Esophagus muscularis mucosa (tissue), 4 donors: ENCODE results near the gene PHACTR3. TPM values are rescaled to one million over a fixed set of nuclear protein-coding genes. Genes with fewer than 3 reads are reported as not detected.

Experiments used
- DNase-seq: peaks from one replicate; pipeline ENCODE4 v3.0.0-alpha.2; 2017; ENCODE audit errors: extremely low spot score
- H3K27ac ChIP-seq, 4 donors: fragments of 200-600 bp; sonication (generic); replicated peaks in 1 of 4; 1 replicate in 3 of 4; 2 replicates in 1 of 4; pipeline ENCODE4 v1.5.1; 2016 to 2019; ENCODE audit warnings: mild to moderate bottlenecking in 1 of 4
- H3K27me3 ChIP-seq, 4 donors: fragments of 200-600 bp; sonication (generic); one replicate each; pipeline versions ENCODE4 v1.5.1 to v1.6.0; 2016 to 2019
- H3K36me3 ChIP-seq, 4 donors: fragments of 200-600 bp; sonication (generic); one replicate each; pipeline ENCODE4 v1.5.1; 2016 to 2019
- H3K4me1 ChIP-seq, 4 donors: fragments of 200-600 bp; sonication (generic); one replicate each; pipeline ENCODE4 v1.5.1; 2016 to 2019
- H3K4me3 ChIP-seq, 4 donors: fragments of 200-600 bp; sonication (generic); 1 replicate in 2 of 4; 2 replicates in 2 of 4; pipeline ENCODE4 v1.5.1; 2016 to 2019; ENCODE audit warnings: mild to moderate bottlenecking in 4 of 4, moderate library complexity in 1 of 4
- H3K9me3 ChIP-seq, 4 donors: fragments of 200-600 bp; sonication (generic); 1 replicate in 3 of 4; 2 replicates in 1 of 4; pipeline ENCODE4 v1.5.1; 2016 to 2019
- EP300 ChIP-seq: sonication (generic); formaldehyde crosslinking; IDR thresholded peaks from one replicate; pipeline ENCODE4 v1.6.1; 2017; ENCODE audit warnings: antibody characterized with exemption
- POLR2A ChIP-seq: fragments of 450-650 bp; IDR thresholded peaks from one replicate; pipeline ENCODE4 v1.6.1; 2017; ENCODE audit warnings: antibody characterized with exemption, moderate library complexity, mild to moderate bottlenecking, low read depth
- POLR2AphosphoS5 ChIP-seq, 2 donors: sonication (generic); formaldehyde crosslinking; IDR thresholded peaks; one replicate each; pipeline ENCODE4 v1.6.1; 2017; ENCODE audit warnings: antibody characterized with exemption in 2 of 2
- WGBS: methylation state at CpG from one replicate; pipeline ENCODE4 v1.1.5; 2018; 5-methylcytosine and 5-hydroxymethylcytosine counted together
- intact Hi-C: fragments of 100-400 bp; cut with DNase I; formaldehyde crosslinking; loops from one replicate; pipeline ENCODE4 v1.15.1; 2023
- total RNA-seq, 4 donors: library from RNA; depleted of rRNA; stranded (reverse); fragments of >200 nt; gene quantifications; one replicate each; pipeline versions ENCODE4 v1.1.0 to v1.2.1, GENCODE V29; 2016
- TF ChIP-seq, protein P1 (sequence below), 3 experiments: fragments of 200-600 bp in 2 of 3; fragments of 450-650 bp in 1 of 3; sonication (generic) in 2 of 3; IDR thresholded peaks; one replicate each; pipeline ENCODE4 v1.5.1; 2017 to 2019; ENCODE audit warnings: antibody characterized with exemption in 3 of 3, mild to moderate bottlenecking in 2 of 3, moderate library complexity in 1 of 3

Gene PHACTR3
- total RNA-seq, 4 donors from 2014 or later: 0.17 to 0.86 (median 0.56) TPM

DNA sequence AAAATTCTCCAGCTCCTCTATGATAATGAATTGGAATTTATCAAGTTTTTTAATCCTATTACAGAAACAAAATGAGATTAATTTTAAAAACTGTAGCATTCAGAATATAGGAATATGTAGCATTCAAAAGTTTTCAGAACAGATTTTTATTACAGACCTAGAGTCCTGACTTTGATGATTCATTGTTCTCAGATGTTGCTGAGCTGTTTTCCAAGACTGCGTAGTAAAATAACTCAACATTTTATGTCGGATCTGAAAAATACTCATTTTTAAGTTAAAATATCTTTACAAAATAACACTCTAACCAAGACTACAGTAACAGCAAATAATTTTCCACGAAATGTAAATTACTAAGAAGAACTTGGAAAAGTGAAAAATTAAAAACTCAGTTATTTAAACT is 262.0 kb downstream of the PHACTR3 start:
- H3K9me3 ChIP-seq: no peaks in the 10 kb centered on the region
- TF ChIP-seq POLR2A: no peak
- TF ChIP-seq POLR2AphosphoS5 (IDR thresholded peaks at IDR 0.05): no peak
- TF ChIP-seq EP300: no peak
- TF ChIP-seq, protein P1, sequence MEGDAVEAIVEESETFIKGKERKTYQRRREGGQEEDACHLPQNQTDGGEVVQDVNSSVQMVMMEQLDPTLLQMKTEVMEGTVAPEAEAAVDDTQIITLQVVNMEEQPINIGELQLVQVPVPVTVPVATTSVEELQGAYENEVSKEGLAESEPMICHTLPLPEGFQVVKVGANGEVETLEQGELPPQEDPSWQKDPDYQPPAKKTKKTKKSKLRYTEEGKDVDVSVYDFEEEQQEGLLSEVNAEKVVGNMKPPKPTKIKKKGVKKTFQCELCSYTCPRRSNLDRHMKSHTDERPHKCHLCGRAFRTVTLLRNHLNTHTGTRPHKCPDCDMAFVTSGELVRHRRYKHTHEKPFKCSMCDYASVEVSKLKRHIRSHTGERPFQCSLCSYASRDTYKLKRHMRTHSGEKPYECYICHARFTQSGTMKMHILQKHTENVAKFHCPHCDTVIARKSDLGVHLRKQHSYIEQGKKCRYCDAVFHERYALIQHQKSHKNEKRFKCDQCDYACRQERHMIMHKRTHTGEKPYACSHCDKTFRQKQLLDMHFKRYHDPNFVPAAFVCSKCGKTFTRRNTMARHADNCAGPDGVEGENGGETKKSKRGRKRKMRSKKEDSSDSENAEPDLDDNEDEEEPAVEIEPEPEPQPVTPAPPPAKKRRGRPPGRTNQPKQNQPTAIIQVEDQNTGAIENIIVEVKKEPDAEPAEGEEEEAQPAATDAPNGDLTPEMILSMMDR (IDR thresholded peaks at IDR 0.05): no peak
- no peaks in the 10 kb centered on the region for H3K27me3 ChIP-seq
- H3K4me1 ChIP-seq: no peaks in the 10 kb centered on the region
- DNase-seq: no peak
- peaks cover 0 to 5% (median 0%) of the 10 kb centered on the region in 4 donors for H3K36me3 ChIP-seq
- no peak overlapping the region for H3K27ac ChIP-seq
- no peak overlapping the region for H3K4me3 ChIP-seq
- intact Hi-C loops: no loop called here
- WGBS: 89% methylated on average over 3 of the region's 3 CpGs

DNA sequence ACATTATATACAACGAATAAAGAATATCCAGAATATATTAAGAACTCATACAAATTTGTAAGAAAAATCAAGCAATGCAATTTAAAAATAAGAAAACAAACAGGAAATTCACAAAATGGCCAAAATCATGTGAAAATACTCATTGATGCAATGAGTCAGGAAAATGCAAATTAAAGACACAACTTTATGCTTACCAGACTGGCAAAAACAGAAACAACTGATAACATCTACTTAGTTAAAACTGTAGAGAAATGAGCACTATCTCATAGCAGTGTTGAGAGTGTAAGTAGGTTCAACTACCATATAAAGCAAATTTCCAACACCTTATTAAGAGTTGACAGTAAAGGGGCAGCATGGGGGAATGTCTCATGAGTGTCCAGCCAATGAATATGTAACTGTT is 266.8 kb downstream of the PHACTR3 start:
- Histone ChIP-seq H3K36me3 (no peaks in the 10 kb centered on the region), H3K27me3 (no peaks in the 10 kb centered on the region), H3K4me3 (no peak overlapping the region), H3K4me1 (no peaks in the 10 kb centered on the region), H3K27ac (no peak overlapping the region), H3K9me3 (no peaks in the 10 kb centered on the region)
- intact Hi-C loops: no loop called here
- TF ChIP-seq POLR2AphosphoS5 (IDR thresholded peaks at IDR 0.05) (no peak), EP300 (no peak), POLR2A (no peak)
- TF ChIP-seq, protein P1 (IDR thresholded peaks at IDR 0.05): no peak
- DNase-seq: no peak
- WGBS: 86% methylated on average over 1 of the region's 1 CpG

DNA sequence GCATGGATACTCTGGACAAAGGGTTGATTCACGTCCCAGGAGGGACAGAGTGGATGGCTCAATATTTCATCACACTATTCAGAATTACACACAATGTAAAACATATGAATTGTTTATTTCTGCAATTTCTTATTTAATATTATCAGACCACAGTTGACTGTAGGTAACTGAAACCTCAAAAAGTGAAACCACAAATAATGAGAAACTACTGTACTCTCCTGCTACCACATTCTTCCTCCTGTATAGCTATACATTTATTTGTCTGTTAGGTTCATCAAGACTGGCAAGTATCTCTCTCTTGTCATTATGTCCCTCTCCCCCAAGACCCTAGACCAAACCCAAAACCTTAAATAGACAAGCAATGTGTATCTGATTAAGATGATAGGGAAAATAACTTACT is 269.1 kb downstream of the PHACTR3 start:
- no peaks in the 10 kb centered on the region for H3K27me3 ChIP-seq
- intact Hi-C loops: no loop called here
- H3K9me3 ChIP-seq: no peaks in the 10 kb centered on the region
- no peak overlapping the region for H3K4me3 ChIP-seq
- H3K36me3 ChIP-seq: no peaks in the 10 kb centered on the region
- no peak overlapping the region for H3K27ac ChIP-seq
- 67% methylated on average over 1 of the region's 1 CpG for WGBS
- TF ChIP-seq POLR2AphosphoS5 (IDR thresholded peaks at IDR 0.05): no peak
- TF ChIP-seq POLR2A: no peak
- TF ChIP-seq, protein P1 (IDR thresholded peaks at IDR 0.05): no peak
- TF ChIP-seq EP300: no peak
- no peak for DNase-seq
- H3K4me1 ChIP-seq: no peaks in the 10 kb centered on the region

DNA sequence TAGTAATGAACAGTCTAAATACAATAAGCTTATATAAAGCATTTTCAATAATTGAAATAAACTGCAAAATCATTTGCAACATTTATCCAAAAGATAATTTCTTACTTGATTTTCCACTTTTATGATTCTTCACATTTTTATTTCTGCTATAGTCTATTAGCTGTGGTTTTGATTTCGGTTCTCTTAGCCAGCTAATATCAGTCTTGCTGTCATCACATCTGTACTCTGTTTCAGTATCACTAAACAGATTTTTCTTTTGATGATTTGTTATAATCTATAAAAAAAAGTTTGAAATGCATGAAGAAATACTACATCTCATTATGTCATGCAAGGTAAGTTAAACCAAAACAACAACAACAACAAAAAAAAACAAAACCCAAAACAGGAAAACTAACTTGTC is 275.9 kb downstream of the PHACTR3 start:
- Histone ChIP-seq H3K27me3 (no peaks in the 10 kb centered on the region), H3K27ac (no peak overlapping the region), H3K4me1 (no peaks in the 10 kb centered on the region), H3K4me3 (no peak overlapping the region), H3K9me3 (no peaks in the 10 kb centered on the region), H3K36me3 (no peaks in the 10 kb centered on the region)
- TF ChIP-seq POLR2AphosphoS5 (IDR thresholded peaks at IDR 0.05): no peak
- TF ChIP-seq POLR2A: no peak
- TF ChIP-seq, protein P1 (IDR thresholded peaks at IDR 0.05): no peak
- TF ChIP-seq EP300: no peak
- WGBS: 83% methylated on average over 1 of the region's 1 CpG
- DNase-seq: no peak
- intact Hi-C loops: no loop called here

DNA sequence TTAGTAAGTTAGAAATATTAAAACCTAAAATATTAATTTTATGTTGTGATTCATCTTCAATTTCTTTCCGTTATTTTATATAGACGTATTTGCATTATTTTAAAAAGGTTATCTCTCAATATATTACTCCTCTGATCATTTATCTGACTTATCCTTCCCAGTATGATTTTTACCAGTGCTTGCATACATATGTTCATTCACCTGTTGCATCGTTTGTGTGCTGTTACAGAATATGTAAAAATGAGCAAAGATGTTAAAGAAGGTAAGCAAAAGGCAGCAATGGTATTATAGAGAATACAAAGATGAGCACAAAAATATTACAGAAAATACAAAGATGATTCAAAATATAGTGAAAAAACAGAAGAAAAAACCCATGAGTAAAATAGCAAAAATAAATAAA is 280.2 kb downstream of the PHACTR3 start:
- no peak for TF ChIP-seq POLR2A
- TF ChIP-seq, protein P1 (IDR thresholded peaks at IDR 0.05): no peak
- intact Hi-C loops: no loop called here

More for the DNA sequence above, 280.2 kb downstream of the PHACTR3 start:
- H3K27ac ChIP-seq: no peak overlapping the region
- no peaks in the 10 kb centered on the region for H3K9me3 ChIP-seq
- H3K27me3 ChIP-seq: no peaks in the 10 kb centered on the region
- no peak for DNase-seq
- H3K36me3 ChIP-seq: no peaks in the 10 kb centered on the region
- 92% methylated on average over 3 of the region's 3 CpGs for WGBS
- no peak overlapping the region for H3K4me3 ChIP-seq
- H3K4me1 ChIP-seq: no peaks in the 10 kb centered on the region
